22Rv1 (cell line): ENCODE measurements around the gene PLA2G4F.

ENCODE experiments used
- ZFX ChIP-seq: fragments of 450-650 bp; IDR thresholded peaks from 2 replicates; pipeline ENCODE4 v1.6.1; 2017; ENCODE audit warnings: antibody characterized with exemption, borderline replicate concordance
- TF ChIP-seq, protein P1 (sequence below): fragments of 450-650 bp; IDR thresholded peaks from 2 replicates; pipeline ENCODE4 v1.5.1; 2017; ENCODE audit warnings: mild to moderate bottlenecking

DNA sequence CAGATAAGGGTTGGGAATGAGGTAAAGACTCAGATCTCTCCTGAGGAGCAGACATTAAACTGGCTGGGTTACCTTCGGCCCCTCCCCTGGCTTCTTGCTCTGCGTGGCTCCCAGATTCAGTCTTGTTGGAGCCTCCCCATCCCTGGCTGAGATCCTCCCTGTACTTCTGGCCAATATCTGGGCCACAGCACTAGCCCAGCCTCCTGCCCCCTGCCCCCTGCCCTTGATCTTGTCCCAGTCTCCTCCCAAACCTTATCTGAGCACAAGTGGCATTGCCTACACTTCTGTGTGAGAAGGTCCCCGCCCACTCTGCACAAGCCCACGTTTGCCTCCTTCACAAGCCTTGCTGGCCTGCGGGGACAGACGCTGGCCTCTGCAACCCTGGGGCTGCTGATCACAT lies 16.8 kb downstream of the PLA2G4F start:
- TF ChIP-seq, protein P1, sequence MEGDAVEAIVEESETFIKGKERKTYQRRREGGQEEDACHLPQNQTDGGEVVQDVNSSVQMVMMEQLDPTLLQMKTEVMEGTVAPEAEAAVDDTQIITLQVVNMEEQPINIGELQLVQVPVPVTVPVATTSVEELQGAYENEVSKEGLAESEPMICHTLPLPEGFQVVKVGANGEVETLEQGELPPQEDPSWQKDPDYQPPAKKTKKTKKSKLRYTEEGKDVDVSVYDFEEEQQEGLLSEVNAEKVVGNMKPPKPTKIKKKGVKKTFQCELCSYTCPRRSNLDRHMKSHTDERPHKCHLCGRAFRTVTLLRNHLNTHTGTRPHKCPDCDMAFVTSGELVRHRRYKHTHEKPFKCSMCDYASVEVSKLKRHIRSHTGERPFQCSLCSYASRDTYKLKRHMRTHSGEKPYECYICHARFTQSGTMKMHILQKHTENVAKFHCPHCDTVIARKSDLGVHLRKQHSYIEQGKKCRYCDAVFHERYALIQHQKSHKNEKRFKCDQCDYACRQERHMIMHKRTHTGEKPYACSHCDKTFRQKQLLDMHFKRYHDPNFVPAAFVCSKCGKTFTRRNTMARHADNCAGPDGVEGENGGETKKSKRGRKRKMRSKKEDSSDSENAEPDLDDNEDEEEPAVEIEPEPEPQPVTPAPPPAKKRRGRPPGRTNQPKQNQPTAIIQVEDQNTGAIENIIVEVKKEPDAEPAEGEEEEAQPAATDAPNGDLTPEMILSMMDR: no peak
- no peak for TF ChIP-seq ZFX
